Duodenal mucosa (tissue), 2 donors: ENCODE measurements around the gene CWF19L1.

Experiments
- H3K27ac ChIP-seq: one replicate; pipeline ENCODE4 v1.7.0; 2013; ENCODE audit warnings: low read depth, low read length
- H3K27me3 ChIP-seq, 2 donors: one replicate each; pipeline ENCODE4 v1.7.0; 2013; ENCODE audit warnings: low read length in 2 of 2, control low read depth in 1 of 2; ENCODE audit not compliant: insufficient read depth in 2 of 2, control insufficient read depth in 1 of 2
- H3K36me3 ChIP-seq, 2 donors: one replicate each; pipeline ENCODE4 v1.7.0; 2013; ENCODE audit warnings: low read length in 2 of 2, control low read depth in 1 of 2; ENCODE audit not compliant: insufficient read depth in 2 of 2, control insufficient read depth in 1 of 2
- H3K4me1 ChIP-seq, 2 donors: one replicate each; pipeline ENCODE4 v1.7.0; 2013; ENCODE audit warnings: low read length in 2 of 2, control low read depth in 1 of 2; ENCODE audit not compliant: insufficient read depth in 2 of 2, control insufficient read depth in 1 of 2
- H3K4me3 ChIP-seq, 2 donors: one replicate each; pipeline ENCODE4 v1.7.0; 2013; ENCODE audit warnings: low read length in 2 of 2, low read depth in 1 of 2
- H3K9ac ChIP-seq, 2 donors: one replicate each; pipeline ENCODE4 v1.7.0; 2013; ENCODE audit warnings: low read length in 2 of 2, low read depth in 1 of 2
- H3K9me3 ChIP-seq, 2 donors: one replicate each; pipeline ENCODE4 v1.7.0; 2013; ENCODE audit warnings: low read length in 2 of 2, control low read depth in 1 of 2; ENCODE audit not compliant: control insufficient read depth in 1 of 2

Gene CWF19L1

DNA sequence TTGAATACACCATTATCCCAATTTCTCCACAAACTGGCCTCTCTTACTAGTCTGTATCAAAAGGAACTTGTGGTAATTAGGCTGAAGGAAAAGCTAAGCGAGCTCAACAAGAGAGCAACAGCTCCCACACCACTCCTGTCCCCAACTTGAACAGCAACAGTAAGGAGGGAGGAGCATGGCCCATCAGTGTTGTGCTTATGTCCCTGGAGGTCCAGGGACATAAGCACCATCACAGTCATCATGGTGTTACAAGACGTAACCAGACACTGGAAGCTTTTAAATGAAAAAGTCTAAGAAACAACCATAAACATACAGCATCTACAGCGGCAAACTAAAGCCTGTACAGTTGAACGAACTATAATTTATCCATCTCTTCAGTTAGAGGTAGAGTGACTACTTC lies 82.6 kb downstream of the CWF19L1 start:
- Histone ChIP-seq H3K9ac (peak overlapping the region; percentile 95 to 96), H3K36me3 (peaks cover 0 to 11% of the 10 kb centered on the region in 2 donors), H3K27me3 (no peaks in the 10 kb centered on the region), H3K4me3 (peak overlapping the region; percentile 87 to 98), H3K27ac (peak overlapping the region; percentile 78), H3K9me3 (no peaks in the 10 kb centered on the region), H3K4me1 (peaks cover 39 to 52% of the 10 kb centered on the region in 2 donors)

DNA sequence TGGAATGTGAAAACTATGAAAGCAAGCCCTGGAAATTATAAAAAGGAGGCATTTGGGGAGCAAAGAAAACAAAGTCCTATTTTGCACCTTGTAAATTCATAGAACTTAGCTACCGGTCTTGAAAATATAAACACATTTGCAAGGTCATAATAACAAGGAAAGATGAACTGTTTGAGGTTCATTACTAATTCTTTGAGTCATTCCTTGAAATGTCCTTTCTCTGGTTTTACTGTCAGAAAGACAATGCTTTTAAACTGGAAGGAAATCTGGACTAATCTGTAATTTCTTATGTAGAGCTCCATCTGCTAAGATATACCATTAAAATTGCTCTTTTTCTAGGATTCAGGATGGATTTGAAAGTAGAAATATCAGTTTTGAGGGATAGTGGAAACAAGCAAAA lies 83.0 kb downstream of the CWF19L1 start:
- peaks cover 0 to 10% of the 10 kb centered on the region in 2 donors for H3K36me3 ChIP-seq
- H3K9ac ChIP-seq: peak overlapping the region; percentile 95 to 96
- H3K27ac ChIP-seq: no peak overlapping the region
- no peaks in the 10 kb centered on the region for H3K27me3 ChIP-seq
- peaks cover 39 to 52% of the 10 kb centered on the region in 2 donors for H3K4me1 ChIP-seq
- no peaks in the 10 kb centered on the region for H3K9me3 ChIP-seq
- peak overlapping the region; percentile 87 to 98 for H3K4me3 ChIP-seq

DNA sequence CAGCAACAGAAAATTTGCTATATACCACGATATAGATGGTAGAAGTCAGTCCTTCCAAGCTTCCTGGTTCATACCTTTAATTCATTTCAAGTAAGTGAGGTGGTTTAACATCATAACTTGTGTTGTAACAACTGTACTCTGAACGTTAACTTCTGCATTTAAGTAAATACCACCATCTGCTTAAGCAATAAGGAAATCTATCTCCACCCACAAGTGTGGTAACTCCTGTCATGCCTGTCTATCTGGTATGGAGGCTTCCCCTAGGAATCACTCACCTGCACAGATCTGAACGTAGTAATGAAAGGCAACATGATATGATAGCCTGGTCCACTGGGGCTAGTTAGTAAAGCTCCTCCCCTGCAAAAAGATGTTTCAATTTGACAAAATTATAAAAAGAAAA lies 84.0 kb downstream of the CWF19L1 start:
- Histone ChIP-seq H3K9ac (no peak overlapping the region), H3K27ac (no peak overlapping the region)

DNA sequence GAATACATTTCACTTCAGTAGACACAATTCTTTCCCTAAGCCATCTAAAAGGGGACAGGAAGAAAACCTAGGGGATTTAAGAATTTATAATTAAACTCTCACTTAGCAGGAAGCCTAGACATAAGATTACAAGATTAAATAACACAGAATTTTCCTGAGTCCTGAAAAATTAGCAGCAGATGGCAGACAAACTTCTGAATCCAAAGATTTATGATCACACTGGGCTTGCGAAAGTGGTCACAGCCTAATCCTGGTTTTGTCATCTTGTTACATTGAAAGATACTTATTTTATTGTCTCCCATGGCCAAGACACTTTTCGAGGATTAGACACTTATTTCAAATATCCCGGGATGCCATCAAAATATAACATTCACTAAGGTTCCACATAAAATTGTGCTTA lies 84.5 kb downstream of the CWF19L1 start:
- Histone ChIP-seq H3K27ac (peak overlapping the region; percentile 11), H3K27me3 (no peaks in the 10 kb centered on the region), H3K9ac (no peak overlapping the region), H3K4me3 (peak overlapping the region in 1 of 2 donors; percentile 5), H3K4me1 (peaks cover 51 to 64% of the 10 kb centered on the region in 2 donors), H3K36me3 (peaks cover 0 to 19% of the 10 kb centered on the region in 2 donors), H3K9me3 (no peaks in the 10 kb centered on the region)

More for the DNA sequence above, 84.0 kb downstream of the CWF19L1 start:
- no peaks in the 10 kb centered on the region for H3K9me3 ChIP-seq
- H3K4me3 ChIP-seq: peak overlapping the region; percentile 5 to 98
- H3K27me3 ChIP-seq: no peaks in the 10 kb centered on the region
- H3K4me1 ChIP-seq: peaks cover 46 to 61% of the 10 kb centered on the region in 2 donors
- peaks cover 0 to 13% of the 10 kb centered on the region in 2 donors for H3K36me3 ChIP-seq
